Peyer's patch (tissue), 4 donors: ENCODE measurements around the gene POLE4.

Experiments
- POLR2A ChIP-seq, 2 donors: fragments of 450-650 bp; IDR thresholded peaks; one replicate each; pipeline ENCODE4 v1.5.1; 2017; ENCODE audit warnings: antibody characterized with exemption in 2 of 2, mild to moderate bottlenecking in 2 of 2, moderate library complexity in 2 of 2
- TF ChIP-seq, protein P1 (sequence below), 6 experiments: fragments of 450-650 bp in 4 of 6; fragments of 200-600 bp in 2 of 6; sonication (generic) in 1 of 6; IDR thresholded peaks; one replicate each; pipeline ENCODE4 v1.5.1; 2017 to 2019; ENCODE audit warnings: antibody characterized with exemption in 6 of 6, mild to moderate bottlenecking in 3 of 6, moderate library complexity in 1 of 6

DNA sequence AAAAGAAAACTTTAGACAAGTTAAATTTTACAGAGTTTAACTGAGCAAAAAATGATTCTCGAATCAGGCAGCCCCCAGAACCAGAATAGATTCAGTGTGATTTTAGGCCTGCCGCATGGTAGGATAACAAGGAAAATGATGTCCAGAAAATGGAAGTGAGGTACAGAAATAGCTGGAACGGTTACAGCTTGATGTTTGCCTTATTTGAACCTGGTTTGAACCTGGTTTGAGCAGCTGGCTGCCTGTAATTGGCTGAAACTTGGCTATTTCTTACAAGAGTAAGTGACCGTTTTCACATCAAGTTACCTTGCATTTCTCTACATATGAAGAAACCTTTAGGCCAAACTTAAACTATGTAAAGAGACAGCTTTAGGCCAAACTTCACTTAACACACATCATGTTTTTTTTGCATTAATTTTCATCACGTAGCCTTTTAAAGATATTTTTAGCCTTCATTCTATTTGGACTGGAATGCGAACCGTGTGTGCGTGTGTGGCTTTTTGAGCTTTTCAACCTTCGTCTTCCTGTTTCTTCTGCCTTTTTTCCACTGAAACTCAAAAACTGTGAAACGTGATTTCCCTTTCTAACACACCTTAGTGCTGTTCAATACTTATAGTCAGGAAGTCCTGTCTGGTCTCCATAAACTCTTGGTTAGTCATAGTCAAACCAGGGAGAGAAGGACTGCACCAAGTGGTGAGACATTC lies 4.5 kb upstream of the POLE4 start:
- TF ChIP-seq, protein P1, sequence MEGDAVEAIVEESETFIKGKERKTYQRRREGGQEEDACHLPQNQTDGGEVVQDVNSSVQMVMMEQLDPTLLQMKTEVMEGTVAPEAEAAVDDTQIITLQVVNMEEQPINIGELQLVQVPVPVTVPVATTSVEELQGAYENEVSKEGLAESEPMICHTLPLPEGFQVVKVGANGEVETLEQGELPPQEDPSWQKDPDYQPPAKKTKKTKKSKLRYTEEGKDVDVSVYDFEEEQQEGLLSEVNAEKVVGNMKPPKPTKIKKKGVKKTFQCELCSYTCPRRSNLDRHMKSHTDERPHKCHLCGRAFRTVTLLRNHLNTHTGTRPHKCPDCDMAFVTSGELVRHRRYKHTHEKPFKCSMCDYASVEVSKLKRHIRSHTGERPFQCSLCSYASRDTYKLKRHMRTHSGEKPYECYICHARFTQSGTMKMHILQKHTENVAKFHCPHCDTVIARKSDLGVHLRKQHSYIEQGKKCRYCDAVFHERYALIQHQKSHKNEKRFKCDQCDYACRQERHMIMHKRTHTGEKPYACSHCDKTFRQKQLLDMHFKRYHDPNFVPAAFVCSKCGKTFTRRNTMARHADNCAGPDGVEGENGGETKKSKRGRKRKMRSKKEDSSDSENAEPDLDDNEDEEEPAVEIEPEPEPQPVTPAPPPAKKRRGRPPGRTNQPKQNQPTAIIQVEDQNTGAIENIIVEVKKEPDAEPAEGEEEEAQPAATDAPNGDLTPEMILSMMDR (IDR thresholded peaks at IDR 0.05), result no peak
- TF ChIP-seq POLR2A (IDR thresholded peaks at IDR 0.05), result no peak
